Inflammatory macrophage treated with lipopolysaccharide for 4 hours (primary cell): ENCODE results near the gene EHBP1.
"Not testable (repeated sequence)": the region's sequence is repeated elsewhere in the genome, so short reads cannot be mapped to it uniquely, and the experiment has no call there.

Source experiments
- DNase-seq: peaks from one replicate; pipeline ENCODE4 v3.0.0-alpha.2; 2020

The EHBP1 gene

DNA sequence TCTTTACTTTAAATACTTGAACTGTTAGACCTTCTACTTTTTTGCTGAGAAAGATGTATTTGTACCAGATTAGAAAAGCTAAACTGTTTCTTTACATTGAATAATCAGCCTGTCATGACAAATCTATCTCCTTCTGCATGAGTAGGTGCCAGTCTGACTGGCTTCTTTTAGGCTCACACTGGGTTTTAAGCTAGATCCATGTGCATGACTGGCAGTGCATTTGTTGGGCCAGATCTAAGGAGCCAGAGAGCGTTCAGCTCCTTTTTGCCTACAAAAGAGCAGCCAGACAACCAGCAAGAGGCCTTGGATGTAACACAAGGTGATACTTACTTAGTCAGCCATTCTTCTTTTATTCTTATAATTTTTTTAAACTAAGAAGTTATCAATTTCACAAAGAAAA, 263.2 kb downstream of the EHBP1 start:
- DNase-seq, result no peak

DNA sequence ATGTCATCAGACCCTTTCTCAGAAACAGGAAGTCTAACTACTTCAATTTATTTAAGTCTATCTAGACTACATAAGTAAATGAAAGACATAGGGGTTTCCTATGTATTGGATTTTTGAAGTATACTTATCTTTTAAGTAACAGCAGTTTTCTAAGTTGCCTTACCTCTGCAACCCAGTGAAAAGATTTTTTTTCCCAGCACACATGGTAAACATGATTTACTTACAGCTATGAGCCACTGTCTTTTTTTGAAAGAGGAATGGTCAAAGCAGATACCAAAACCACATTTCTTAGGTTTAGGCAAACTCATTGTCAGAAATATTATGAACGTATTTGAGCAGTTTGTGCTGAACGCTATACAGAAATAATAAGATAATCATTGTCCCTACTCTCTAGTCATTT, 266.4 kb downstream of the EHBP1 start:
- no peak for DNase-seq

DNA sequence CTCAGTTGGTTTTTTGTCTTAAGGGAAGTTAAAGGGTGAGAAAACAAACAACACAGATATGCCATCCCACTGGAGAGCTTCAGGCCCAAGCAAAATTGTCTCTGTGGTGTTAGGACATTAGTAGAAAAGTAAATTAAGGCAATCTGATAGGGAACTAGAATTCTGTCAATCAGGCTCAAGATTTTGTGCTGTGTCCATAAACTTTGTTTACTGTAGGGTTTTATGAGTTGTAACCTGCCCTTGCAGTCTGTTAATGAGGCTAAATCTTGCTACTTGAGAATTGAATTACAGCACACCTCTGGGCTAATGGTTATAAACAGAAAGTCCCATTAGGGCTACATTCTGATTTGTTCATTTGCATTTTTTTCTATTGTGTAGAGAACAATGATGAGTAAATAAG, 267.1 kb downstream of the EHBP1 start:
- DNase-seq, result no peak

DNA sequence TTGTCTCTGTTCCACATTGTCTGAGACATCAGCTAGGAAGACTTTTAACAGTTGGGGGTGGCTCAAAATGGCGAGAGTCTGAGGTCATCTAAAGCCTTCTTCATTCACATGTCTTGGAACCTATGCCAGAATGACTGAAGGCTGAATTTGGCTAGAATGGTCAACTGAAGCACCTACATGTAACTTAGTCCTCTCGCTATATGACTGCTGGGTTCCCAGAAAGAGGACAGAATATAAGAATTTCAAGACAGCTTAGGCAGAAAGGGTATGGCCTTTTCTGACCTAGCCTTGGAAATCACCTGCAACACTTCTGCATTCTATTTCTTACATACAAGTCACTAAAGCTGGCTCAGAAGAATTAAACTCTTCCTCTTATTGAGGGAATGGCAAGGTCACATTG, 269.5 kb downstream of the EHBP1 start:
- DNase-seq, result no peak

DNA sequence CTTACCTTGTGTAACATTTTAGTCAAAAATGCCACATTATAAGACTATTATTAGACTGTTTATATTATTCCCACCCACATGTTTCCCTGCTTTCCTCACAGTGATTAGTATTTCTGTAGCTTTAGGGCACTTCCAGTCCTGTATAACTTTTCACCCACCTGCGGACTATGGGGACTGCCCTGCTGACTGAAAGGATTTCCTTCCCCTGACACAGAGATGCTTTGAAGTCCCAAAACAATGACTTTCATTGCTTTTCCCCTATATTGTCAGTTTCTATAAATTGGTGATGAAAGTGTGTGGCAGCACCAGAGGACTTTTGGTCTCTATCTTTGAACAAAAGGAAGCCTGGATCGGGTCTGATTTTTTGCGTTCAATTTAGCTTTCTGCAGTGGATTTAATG, 286.1 kb downstream of the EHBP1 start:
- no peak for DNase-seq

DNA sequence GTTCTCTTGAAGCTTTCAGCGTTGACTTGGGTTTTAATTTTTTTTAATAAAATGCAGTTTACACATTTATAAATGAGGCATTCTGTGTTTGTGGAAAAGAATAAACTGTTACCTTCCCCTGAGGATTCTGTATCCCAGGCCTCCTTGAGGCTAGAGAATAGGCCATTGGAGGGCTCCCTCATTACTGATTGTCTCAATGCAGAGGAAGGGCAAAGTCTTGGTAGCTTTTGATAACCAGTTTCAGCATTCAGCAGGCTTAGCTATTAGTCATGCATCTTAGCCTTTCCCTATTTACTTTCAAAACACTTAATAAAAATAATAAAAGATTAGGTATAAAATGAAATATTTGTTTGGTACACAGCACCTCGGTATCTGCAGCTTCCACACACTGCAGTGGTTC, 287.0 kb downstream of the EHBP1 start:
- no peak for DNase-seq

DNA sequence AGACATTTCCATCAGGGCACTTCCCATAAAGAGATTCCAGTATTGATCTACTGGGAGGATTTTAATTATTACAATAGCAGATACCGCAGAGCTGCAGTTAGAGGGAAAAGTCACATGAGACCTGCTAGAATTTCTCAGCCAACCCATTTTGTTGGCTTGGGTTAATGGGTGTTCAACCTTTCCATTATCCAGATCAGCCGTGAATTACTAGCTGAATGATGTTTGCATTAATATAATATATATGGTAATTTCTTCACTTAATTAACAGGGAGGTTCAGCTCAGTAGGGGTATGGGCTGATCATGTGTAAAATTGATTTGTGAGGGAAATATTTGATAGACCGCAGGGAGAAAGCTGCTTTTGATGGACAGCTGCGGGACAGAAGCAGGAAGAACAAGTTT, 288.7 kb downstream of the EHBP1 start:
- no peak for DNase-seq

DNA sequence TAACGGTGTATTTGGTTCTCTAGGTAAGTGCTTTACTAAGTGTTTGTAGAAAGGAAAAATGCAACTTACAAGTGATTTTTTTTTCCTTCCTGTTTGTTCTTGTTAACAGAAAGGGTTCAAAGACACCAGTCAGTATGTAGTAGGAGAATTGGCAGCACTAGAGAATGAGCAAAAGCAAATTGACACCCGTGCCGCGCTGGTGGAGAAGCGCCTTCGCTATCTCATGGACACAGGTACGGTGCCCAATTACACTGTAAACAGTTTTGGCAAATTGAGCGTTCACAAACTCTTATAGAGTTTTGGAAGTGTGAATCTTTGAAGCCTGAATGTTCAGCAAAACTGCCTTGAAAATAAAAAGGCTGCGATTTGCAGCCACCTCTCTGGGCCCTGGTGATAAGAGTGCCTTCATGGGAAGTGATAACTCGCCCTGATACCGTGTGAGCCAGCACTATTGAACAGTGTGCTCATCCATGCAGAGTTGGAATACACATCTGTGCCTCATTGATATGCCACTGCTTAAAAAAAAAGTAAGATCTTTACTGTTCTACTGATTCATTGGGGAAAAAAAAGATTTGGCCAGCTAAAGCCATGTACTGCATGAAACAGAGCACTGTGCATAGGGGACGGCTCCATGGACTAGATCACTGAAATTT, 291.1 kb downstream of the EHBP1 start:
- no peak for DNase-seq

DNA sequence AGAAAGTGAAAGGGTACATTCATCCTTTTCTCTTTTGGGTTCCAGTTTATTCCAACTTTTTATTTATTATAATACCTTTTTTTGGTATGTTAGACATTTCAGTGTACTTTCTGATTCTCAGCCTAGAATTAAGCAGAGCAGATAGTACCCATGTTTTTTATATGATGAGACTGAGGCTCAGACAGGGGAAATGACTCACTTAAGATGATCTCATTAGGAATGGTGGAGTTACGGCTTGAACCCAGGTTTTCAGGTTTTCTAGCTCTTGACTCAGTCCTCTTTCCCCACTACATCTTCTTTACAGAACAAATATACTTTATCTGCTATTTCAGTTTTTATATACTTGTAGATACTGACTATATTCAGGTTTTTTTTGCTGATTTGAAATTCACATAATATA, 293.4 kb downstream of the EHBP1 start:
- no peak for DNase-seq

DNA sequence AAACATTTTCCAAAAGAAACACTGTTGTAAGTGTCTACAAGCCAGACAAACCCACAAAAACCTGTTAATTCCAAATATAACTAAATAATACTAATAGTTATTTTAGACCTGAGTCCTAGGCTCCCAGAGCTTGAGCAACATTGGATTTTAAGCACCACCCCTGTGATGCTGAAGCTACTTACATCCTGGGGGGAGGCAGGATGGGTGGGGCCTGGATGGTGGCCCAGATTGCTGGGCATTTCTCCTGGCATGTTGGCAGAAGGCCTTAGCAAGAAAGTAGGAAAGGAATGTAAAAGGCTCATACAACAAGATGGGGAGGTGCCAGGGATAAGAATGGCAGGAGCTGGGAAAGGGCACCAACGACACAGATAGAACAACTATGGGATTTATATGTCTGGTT, 294.4 kb downstream of the EHBP1 start:
- no peak for DNase-seq

DNA sequence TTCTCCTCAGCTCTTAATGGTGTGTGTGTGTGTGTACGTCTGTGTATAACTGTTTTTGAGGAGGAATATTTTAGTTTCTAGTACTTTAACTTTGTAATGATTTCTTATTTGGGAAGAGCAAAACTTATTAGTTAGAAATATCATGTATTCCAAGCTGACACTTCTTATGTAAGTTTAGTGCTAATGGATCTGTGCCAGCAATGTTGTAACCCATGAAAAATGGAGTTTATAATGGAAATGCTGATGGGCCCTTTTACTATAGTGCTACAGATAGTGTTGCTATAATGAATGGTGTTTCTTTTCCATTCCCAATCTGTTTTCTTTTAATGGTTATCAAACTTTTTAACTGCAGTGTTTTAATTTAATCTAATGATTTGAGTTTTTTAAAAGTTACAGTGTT, 295.3 kb downstream of the EHBP1 start:
- DNase-seq, result no peak

DNA sequence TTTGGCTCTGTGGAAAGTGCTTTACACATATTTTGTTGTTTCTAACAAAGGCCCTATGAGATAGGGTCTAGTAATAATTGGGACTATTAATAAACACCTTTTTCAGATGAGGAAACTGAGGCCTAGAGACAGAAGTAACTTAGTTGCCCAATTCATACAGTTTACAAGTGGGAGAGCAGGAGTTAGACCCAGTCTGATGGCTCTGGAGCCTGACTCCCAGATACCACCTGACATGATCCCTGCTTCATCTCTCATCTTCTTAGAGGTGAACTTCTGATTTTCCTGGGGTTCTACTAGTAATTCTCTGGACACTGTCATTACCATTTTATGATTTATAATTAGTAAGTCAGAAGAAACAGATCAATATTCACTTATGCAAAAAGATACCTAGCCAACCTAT, 296.1 kb downstream of the EHBP1 start:
- DNase-seq, result no peak

DNA sequence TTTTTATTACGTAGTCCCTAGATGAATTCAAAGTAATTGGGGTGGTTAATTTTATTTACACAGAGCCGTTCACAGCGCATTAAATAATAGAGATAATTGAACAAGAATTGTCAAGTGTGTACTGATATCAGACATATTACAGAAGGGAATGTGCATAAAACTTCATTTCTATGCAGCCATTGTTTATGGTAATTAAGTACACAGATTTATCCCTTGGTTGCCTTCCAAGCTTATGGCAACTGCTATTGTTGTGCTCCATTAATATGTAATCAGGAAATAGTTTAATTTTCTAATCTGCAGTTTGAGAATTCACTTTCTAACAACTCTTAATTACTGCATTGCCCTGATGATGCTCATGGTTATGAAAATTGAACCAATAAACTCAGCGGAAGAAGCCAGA, 297.8 kb downstream of the EHBP1 start:
- no peak for DNase-seq

DNA sequence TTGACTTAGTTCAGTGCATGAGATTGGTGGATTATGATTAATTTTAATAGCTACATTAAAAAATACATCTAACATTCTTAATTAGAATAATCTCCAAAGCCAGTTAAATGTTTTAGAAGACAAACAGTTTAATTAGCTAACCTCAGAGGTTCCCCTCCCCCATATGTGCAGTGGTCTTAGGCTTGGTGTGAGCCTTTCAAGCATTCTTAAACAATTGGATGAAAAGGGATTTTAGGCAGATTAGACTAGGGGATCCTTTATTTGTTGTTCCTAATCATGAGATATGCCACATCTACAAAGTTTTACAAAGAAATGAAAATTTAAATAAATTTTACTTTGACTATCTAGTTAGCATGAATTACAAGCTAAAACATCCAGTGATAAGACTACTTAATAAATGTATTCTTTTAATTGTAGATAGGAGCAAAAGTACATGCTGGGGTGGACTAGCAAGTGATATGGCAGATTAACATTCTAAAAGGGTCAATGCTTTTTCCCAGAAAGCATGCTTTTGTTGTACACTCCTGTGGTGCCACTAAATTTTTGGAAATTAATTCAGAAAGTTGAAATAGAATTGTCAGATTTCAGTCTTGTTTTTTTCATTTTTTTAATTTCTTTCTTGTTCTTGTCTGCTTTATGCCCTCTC, 302.4 kb downstream of the EHBP1 start:
- DNase-seq, result no peak

DNA sequence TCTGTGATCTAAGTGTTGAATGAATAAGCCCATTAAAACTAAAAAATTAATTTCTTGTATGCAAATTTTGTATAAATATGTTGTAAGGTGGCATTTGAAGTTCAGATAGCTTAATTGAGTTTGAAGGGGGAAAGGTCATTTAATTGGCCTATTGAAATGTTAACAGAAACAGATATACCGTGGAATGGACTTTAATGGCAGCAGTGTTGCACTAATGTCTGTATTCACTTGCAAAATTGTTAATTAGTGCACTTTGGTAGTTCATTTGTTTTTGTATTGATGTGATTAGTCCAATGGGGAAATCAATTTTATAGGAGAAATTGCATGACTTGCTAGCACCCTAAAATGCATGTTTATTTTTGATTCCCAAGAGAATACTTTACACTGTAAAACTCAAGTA, 303.3 kb downstream of the EHBP1 start:
- no peak for DNase-seq

DNA sequence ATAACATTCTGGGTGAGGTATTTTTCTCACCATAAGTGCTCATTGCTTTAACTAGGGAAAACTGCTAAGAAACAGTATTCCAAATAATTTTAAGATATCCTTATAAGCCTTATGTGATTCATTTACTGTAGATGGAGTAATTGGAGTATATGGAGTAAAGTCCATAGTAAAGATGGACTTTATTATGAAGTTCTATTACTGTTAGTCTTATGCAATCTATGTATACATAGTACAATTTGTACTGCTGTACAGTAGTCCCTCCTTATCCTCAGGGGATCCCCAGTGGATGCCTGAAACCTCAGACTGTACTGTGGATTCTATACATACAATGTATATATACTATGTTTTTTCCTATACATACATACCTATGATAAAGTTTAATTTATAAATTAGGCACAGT, 304.0 kb downstream of the EHBP1 start:
- DNase-seq, result no peak

DNA sequence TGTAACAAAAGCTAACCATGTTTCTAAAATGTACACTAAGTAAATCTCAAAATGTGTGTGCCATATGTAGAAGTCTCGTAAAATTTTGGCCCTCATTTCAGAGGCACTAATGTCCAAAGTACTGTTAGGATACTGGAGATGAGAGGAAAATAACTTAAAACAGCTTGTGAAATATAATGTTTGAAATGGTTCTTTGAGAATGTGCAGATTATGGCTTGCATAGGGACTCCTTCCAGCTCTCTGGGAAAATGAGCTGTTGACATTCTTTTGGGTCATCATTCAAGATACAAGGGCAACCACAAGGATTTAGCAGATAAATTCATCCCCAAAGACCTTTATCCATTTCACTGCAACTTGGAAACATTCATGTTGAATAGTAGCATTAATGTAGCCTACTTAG, 307.0 kb downstream of the EHBP1 start:
- no peak for DNase-seq

DNA sequence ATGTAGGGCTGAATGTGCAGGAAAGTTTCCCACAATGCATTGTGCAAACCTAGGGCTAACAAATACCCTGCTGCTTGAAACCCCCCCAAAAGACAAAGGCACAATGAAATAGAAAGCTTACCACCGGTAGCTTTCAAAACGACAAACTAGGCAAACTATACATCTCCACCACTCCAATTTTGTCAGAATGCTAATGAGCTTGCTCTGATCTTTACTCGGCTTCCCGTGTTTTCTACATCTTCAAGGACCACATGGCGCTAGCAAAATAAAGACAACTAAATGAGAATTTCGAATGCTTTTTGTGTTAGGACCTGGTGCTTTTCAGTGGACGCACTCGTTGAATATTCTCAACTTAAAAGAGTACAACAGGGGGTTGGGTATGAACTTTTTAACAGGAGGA, 307.9 kb downstream of the EHBP1 start:
- no peak for DNase-seq

DNA sequence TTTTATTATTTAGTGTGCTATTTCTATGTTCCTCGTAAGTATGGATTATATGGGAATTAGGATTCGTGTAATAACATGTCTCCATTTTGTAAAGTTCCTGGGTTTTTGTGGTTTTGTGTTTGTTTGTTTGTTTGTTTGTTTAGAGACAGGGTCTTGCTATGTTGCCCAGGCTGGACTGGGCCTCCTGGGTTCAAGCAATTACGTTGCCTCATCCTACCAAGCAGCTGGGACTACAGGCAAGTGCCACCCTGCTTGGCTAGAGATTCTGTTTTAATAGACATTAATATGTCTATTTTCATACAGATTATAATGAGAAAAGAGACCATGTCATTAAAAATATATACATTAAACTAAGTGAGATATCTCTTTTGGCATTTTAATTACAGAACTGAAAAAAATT, 309.9 kb downstream of the EHBP1 start:
- DNase-seq, result no peak

DNA sequence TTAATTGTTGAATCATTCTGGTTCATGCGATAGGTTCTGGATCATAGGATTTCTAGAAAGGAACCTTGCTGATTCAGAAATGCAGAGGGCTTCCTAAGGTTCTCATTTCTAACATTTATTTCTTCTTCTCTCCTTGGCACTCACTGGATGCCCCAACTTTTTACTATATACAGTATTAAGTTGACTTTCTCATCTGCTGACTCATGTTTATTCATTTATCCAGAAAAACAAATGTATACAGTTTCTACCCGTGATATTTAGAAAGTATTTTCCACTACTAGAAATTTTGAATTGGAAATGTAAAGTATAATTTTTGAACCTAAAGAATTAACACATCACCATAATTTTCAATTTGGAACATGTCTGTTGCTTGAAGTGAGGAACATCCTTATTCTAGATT, 312.9 kb downstream of the EHBP1 start:
- no peak for DNase-seq

DNA sequence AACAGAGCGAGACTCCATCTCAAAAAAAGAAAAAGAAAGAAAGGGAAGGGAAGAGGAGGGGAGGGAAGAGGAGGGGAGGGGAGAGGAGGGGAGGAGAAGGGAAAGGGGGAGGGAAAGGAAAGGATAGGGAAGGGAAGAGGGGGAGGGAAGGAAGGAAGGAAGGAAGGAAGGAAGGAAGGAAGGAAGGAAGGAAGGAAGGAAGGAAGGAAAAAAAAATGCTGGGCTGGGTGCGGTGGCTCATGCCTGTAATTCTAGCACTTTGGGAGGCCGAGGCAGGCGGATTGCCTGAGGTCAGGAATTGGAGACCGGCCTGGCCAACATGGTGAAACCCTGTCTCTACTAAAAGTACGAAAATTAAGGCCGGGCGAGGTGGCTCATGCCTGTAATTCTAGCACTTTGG, 314.2 kb downstream of the EHBP1 start:
- DNase-seq, result not testable (repeated sequence)

DNA sequence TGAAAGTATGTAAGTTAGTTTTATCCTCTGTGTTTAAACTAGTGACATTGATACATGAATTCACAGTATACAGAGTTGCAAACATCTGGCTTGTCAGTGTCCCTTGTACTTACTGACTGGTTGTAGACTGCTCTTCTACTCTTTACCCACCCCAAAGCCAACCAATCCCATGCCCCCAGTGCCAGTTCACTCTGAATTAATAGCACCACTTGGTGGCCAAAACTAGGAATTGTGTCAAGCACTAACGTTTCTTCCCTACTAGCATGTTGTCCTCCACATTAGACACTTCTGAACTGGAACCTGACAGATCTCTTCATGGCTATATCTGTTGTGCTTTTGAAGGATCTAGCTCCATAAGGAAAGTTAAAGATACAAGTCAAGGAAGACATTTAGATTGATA, 317.9 kb downstream of the EHBP1 start:
- no peak for DNase-seq

DNA sequence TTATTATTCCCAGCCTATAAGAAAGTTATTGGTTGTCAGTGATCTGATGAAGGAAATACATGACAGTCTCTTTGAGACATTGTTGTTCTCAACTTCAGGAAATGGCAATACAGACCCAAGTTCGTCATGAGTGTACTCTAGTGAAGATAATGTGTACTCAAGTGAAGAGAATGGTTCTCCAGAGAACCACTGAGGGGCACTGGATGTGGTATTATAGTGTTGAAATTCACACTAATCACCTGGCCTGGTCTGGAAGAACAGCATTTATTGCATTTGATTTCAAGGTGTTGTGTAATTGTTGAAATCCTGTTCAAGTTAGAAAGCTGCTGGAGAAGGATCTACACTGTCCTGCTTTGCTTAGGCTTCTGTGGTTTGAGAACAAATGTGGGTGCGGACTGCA, 321.7 kb downstream of the EHBP1 start:
- no peak for DNase-seq

DNA sequence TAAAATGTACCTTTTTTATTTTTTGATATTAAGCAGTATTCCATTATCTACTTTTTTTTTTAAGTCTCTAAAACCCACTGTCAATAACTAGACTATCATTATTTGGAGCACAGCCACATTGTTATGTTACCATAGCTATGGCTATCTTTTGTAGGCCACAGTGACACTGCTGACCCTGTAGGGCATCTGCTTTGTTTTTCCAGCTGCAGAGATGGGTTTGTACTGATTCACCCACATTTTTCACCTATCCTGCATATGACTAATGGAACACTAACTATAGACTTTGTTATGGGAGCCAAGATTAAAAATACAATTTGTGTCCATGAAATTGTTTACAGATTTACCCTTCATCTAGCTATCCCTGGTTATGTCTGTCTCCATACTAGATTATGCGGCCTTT, 323.5 kb downstream of the EHBP1 start:
- no peak for DNase-seq

DNA sequence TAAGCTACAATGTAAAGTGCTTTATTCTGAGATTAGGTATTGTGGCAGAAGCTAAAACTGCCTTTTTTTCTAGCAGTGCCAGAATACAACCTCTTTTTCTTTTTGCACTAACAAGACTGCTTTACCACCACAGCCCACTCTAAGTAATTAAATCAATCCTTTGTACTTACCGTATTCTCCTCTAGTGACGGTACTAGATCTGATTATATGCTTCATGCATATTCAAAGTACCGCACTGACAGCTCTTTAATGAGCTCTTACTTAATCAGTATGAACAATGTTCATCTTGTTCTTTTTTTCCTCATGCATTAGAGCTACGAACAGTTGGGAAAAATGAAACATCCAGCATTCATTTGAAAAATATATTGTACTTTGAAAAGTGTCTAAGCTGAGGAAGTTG, 329.0 kb downstream of the EHBP1 start:
- no peak for DNase-seq
